H54 (cell line): Measurements from ENCODE around the gene PCSK5.

Experiments
- DNase-seq: peaks from one replicate; pipeline ENCODE4 v3.0.0; 2011; ENCODE audit warnings: low spot score, mixed read lengths; ENCODE audit not compliant: insufficient read length
- FAIRE-seq: peaks from 3 replicates; lab custom pipeline; 2011; peaks lifted over from hg19 to GRCh38; lab: Jason Lieb, UNC
- POLR2A ChIP-seq: IDR thresholded peaks from 2 replicates; pipeline ENCODE4 v1.6.1; 2011; ENCODE audit warnings: low read depth, mild to moderate bottlenecking, low read length

PCSK5 gene

DNA sequence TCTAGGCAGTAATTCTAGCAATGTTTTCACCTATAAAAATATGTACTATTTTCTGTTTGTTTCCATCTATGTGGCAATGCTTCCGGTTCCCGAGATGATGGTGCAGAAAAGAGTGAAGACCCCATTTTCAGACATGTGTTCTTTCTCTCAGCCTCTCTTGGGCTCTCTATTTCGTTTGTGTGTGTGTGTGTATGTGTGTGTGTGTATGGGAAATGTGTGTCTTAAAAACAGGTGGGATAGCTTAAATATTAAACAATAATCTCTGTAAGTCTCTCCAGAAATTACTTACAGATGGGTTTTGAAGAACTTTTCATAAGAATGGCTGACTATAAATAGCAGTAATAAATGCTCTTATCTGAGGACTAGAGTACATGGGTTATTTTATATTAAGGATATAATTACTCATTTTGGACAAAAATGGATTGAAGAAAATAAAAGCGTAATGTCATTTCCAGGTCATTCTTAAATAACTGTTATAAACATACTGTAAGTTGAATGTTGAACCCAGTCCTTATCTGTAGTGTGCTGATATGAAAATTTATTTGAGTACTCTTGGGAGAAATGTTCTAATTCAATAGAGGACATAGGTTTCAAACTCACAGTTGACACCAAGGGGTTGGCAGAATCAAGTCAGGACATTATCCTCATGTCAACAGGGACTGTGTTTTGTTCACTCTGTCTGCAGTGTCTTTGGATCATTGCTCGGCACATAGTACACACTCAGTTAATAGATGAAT, 31.1 kb downstream of the PCSK5 start:
- no peak for TF ChIP-seq POLR2A
- no peak for FAIRE-seq
- DNase-seq = no peak

DNA sequence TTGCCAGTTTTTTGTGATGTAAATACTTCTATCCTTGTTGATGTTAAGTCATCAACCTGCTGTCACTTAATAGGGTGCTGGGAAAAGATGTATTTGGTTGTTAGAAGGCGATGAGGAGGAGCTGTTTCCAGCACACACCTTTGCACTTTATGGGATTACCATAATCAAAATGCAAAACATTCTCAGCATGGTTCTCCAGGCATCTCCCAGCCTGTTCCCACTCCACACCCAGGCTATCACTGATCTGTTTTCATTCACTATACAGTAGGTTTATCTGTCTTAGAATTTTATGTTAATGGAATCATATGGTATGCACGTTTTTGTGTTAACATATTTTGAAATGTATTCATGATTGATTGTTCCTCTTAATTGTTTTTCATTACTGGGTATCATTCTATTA, 35.9 kb downstream of the PCSK5 start:
- FAIRE-seq (no peak), DNase-seq (no peak)
- TF ChIP-seq POLR2A = no peak

DNA sequence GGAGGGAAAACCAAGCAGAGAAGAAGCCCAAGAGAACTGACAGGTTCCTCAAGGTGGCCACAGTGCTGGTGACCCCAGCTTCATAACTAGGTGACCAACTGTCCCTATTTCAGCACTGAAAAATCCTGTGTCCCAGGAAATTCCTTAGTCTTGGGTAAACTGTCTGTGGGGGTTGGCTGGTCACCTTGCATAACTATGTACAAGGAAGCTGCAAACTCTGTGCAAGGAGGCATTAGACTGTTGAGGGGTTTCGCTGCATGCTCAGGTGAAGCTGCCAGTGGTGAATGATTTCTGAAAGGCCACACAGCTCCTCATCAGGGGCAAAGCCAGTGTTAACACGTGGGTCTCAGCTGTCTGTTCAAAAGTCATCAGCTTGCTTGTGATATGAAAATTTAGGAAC, 36.9 kb downstream of the PCSK5 start:
- no peak for FAIRE-seq
- TF ChIP-seq POLR2A = no peak
- no peak for DNase-seq

DNA sequence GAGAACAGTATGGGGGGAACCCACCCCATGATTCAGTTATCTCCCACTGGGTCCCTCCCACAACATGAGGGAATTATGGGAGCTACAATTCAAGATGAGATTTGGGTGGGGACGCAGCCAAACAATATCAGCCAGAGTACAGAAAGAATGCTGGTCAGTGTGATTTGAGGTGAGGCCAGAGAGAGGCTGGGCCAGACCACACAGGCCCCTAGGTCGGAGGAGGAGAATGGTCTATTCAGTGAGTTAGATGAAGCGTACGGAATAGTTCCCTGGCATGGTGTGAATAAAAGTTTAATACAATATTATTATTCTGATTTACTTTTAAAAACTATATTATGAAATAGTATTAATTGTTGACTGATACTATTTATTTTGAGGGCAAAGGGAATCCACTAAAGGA, 39.7 kb downstream of the PCSK5 start:
- TF ChIP-seq POLR2A = no peak
- FAIRE-seq = no peak
- no peak for DNase-seq

DNA sequence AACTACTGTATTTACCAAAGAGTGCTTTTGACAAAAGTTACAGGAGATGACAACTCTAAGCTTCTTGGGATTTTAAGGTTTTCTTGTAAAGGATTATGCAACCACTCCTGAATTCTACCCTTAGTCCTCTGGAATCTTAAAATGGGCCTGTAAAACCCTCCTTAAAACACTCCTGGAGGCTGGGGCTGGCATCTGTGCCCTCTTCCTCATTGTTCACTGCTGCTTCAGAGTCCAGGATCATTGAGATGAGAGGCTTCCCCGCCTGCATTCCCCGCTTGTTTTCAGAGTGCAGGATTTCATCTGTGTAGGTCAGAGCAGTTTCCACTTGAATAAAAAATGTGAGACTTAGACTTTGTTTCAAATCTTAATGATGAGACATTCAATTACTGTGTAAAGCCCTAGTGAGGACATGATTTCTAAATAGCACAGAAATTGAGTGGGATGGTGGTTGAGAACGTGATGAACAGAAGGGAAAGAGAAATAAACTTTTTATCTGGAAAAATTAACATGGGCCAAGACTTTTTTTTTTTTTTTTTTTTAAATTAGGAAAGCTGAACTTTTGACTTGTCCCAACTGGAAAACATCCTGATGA, 40.4 kb downstream of the PCSK5 start:
- TF ChIP-seq POLR2A = no peak
- FAIRE-seq (no peak), DNase-seq (no peak)

DNA sequence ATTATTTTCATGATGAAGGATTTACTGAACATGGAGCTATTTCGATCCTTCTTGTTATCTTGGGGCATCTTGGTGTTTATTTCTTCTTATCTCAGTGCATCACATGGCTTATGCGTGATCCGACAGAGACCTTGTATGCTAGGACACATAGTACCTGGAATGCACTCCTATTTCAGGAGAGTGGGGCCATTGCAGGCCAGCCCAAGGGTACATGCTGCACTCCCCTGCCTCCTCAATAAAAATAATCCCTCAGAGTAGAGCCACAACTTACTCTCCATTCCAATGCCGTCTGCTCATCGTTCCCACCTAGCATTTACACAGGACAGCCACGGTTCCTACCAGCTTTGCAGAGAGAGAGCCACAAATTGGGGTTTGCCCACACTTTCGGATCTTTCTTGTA, 43.5 kb downstream of the PCSK5 start:
- TF ChIP-seq POLR2A = no peak
- DNase-seq = no peak
- no peak for FAIRE-seq

DNA sequence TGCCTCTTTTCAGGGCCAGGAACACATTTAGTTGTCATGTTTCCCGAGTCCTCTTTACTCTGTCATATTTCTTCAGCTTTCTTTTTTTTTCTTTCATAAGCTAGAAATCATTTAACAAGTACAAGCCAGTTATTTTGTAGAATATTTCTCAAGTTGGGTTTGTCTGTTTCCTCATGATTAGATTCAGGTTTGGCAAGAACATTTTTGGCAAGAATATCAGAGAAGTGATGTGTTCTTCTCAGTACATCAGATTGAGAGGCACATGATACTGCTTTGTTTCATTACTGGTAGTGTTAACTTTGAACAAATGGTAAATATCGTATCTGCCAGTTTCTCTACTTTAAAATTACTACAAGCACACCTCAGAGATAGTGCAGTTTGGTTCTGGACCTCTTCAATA, 45.1 kb downstream of the PCSK5 start:
- FAIRE-seq (no peak), DNase-seq (no peak)
- TF ChIP-seq POLR2A = no peak

DNA sequence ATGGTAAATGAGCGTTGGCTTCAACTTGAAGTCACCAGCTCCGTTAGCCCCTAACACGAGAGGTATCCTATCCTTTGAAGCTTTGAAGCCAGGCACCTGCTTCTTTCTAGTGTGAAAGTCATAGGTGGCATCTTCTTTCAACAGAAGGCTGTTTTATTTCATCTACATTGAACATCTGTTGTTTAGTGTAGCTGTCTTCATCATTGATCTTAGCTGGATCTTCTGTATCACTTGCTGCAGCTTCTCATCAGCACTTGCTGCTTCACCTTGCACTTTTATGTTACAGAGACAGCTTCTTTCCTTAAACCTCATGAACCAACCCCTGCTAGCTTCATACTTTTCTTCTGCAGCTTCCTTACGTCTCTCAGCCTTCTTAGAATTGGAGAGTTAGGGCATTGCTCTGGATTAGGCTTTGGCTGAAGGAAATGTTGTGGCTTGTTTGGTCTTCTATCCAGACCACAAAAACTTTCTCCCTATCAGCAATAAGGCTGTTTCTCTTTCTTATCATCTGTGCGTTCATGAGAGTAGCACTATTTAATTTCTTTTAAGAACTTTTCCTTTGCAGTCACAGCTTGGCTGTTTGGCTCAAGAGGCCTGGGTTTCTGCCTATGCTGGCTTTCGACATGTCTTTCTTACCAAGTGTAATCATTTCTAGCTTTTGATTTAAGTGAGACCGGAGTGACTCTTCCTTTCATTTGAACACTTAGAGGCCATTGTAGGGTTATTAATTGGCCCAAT, 47.2 kb downstream of the PCSK5 start:
- DNase-seq = no peak
- no peak for FAIRE-seq
- no peak for TF ChIP-seq POLR2A

DNA sequence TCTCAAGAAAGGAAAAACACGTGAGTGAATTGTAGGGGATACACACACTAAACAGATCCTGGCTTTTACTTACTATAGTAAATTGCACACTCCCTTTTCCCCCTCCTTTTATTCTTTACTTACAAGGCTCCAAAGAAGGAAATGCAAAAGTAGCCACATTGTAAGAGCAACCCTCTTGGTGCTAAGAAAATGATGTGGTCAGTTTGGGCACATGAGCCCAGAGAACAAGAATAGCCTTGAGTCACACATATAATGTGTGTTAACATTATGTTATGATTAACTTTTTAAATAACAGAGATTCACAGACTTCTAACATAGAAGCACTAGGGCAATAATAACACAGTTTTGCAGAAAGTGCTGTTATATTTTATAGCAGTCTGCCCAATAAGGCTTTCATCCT, 48.5 kb downstream of the PCSK5 start:
- no peak for FAIRE-seq
- TF ChIP-seq POLR2A = no peak
- DNase-seq = no peak

DNA sequence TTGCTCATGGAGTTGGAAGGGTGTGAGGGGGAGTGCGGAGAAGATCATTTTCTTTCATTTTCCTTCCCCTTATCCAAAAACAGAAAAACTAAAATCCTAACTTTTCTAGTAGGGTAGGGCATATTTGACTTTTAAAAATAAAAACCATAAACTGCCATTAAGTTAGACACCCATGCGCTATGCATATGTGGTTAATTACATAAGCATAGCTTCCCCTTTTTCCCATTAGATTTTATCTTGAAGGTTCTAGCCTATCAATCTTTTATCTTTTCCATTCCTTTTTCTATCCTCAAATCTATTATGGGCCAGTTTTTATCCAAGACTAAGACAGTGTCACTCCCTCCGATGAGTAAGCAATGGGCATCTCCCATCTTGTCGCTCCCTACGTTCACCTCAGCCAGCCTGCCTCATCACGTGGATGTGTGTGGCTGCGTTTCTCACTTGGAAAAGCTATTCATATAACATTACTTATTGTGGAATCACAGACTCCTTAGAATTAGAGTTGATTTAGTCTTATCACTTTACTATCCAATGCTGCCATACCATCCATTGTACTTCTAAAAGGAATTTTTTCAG, 49.2 kb downstream of the PCSK5 start:
- FAIRE-seq (no peak), DNase-seq (no peak)
- TF ChIP-seq POLR2A = no peak

DNA sequence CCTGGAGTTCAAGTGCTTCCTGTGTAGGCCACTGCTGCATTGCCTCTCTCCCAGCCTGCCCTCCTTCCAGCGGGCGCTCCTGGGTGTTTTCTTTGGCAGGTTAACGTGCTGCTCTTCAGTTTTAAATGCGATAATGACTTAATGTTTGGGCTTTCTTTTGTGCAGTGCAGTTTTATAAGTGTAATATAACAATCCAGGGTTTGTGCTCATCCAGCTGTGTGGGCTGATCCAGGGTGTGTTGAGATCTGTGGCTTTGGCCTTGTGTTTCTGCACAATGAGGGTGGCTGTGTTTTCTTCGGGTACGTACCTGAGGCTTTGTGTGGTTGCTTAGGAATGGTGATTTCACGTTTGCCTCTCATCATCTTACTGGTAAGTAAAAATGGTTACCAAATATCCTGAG, 50.6 kb downstream of the PCSK5 start:
- TF ChIP-seq POLR2A = no peak
- DNase-seq (no peak), FAIRE-seq (no peak)

DNA sequence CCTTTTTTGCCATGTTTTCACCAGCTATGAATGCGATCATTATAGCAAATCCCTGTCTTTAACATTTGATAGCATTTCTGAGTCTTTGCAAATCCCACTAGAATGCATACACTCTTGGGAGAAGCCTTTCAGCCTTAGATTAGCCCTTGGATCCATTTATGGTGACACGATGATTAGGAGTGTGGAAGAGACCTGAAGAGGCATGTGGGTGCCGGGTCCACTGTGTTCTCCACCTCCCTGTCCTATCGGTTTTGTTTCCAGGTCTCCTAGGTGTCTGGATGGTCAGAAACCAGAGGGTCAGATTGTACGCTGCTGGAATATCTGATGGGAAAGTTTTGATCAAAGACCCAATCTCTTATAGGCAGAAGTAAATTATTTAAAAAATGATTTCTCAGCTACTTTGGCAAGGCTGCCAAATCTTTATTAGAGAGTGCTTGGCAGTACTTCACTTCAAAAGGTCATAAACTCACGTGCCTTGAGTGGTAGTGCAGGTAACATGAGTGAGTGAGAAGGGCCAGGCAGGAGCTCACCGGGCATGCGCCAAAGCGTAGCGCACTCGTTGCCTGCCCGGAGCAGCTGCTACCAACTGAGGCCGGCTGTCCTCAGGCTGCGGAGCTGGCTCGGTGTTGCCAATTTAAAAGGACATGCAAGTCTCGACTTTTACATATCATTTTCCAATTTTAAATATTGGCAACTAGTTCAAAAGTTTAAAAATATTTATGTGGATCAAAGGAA, 51.3 kb downstream of the PCSK5 start:
- no peak for DNase-seq
- no peak for TF ChIP-seq POLR2A
- FAIRE-seq = no peak

DNA sequence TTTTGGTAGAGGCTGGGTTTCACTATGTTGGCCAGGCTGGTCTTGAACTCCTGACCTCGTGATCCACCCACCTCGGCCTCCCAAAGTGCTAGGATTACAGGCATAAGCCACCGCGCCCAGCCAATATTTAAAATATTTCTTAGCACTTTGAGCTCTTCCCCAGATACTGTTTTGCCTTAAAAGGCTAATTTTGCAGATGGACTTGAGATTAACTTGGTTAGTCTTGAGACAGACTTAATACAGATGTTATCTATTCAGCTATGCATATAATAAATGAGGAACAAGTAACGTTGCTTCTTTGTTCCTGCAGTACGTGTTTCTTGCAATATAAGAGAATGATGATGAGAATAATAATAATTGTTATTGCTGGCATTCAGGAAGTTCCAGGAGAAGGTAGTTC, 56.3 kb downstream of the PCSK5 start:
- TF ChIP-seq POLR2A = no peak
- no peak for DNase-seq
- FAIRE-seq = no peak

DNA sequence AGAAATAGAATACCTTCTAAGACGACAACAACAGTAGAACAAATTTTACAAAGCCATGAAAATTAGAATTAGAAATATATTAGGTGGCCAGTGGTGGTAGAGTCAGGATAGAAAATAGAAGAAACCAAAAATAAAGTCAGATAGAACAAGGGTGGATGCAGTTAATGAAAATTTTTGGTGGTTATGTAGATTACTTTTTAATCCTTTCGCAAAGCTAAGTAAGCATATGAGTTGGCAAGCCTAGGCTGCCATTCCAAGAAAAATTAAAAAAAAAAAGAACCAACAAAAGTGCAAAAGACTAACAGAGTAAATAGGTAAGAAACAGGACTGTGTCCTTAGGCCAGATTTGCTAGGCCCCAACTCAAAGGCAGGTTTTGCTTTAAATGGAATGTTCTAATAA, 56.8 kb downstream of the PCSK5 start:
- no peak for DNase-seq
- no peak for FAIRE-seq
- TF ChIP-seq POLR2A = no peak
